ENCODE data around the gene GLIPR1L2.
"Not testable (repeated sequence)": the region's sequence is repeated elsewhere in the genome, so short reads cannot be mapped to it uniquely, and the experiment has no call there.

GLIPR1L2 gene

GRCh38 chr12:75390899-75391538, at the start of gene GLIPR1L2:
Gene GLIPR1L2, plus strand, starts transcription at chr12:75391089. Its CDS starts 28 bp downstream, at chr12:75391117.
- DNase-seq: peak; percentile 91 to 93

GRCh38 chr12:75341873-75342272, 49.0 kb upstream of the GLIPR1L2 start:
- DNase-seq: no peak

- no peak for DNase-seq
Observed at GRCh38 chr12:75345531-75345930, 45.4 kb upstream of the GLIPR1L2 start.

GRCh38 chr12:75346215-75346614, 44.7 kb upstream of the GLIPR1L2 start:
- DNase-seq: not testable (repeated sequence)

GRCh38 chr12:75349946-75350345, 40.9 kb upstream of the GLIPR1L2 start:
- DNase-seq: no peak

GRCh38 chr12:75350413-75350812, 40.5 kb upstream of the GLIPR1L2 start:
- no peak for DNase-seq

GRCh38 chr12:75354011-75354410, 36.9 kb upstream of the GLIPR1L2 start:
- no peak for DNase-seq

GRCh38 chr12:75360920-75361319, 30.0 kb upstream of the GLIPR1L2 start:
- DNase-seq: no peak

- no peak for DNase-seq
Observed at GRCh38 chr12:75361408-75361807, 29.5 kb upstream of the GLIPR1L2 start.

- no peak for DNase-seq
Observed at GRCh38 chr12:75364919-75365318, 26.0 kb upstream of the GLIPR1L2 start.

- no peak for DNase-seq
Observed at GRCh38 chr12:75366629-75367028, 24.3 kb upstream of the GLIPR1L2 start.

- DNase-seq: no peak
Observed at GRCh38 chr12:75374971-75375370, 15.9 kb upstream of the GLIPR1L2 start.

GRCh38 chr12:75378354-75378753, 12.5 kb upstream of the GLIPR1L2 start:
- DNase-seq: no peak

GRCh38 chr12:75389061-75389460, 1.8 kb upstream of the GLIPR1L2 start:
- peak in 1 of 2 experiments; percentile 14 for DNase-seq

- DNase-seq: no peak
Observed at GRCh38 chr12:75389706-75390105, 1.2 kb upstream of the GLIPR1L2 start.

- DNase-seq: no peak
Observed at GRCh38 chr12:75390156-75390898, 562 bp upstream of the GLIPR1L2 start.

- DNase-seq: no peak
Observed at GRCh38 chr12:75404231-75404630, 13.3 kb downstream of the GLIPR1L2 start.

- DNase-seq: no peak
Observed at GRCh38 chr12:75407683-75408082, 16.8 kb downstream of the GLIPR1L2 start.

GRCh38 chr12:75409830-75410229, 18.9 kb downstream of the GLIPR1L2 start:
- DNase-seq: no peak

- DNase-seq: no peak
Observed at GRCh38 chr12:75414671-75415070, 23.8 kb downstream of the GLIPR1L2 start.

- no peak for DNase-seq
Observed at GRCh38 chr12:75419841-75420240, 29.0 kb downstream of the GLIPR1L2 start.

GRCh38 chr12:75427491-75427890, 36.6 kb downstream of the GLIPR1L2 start:
- no peak for DNase-seq

GRCh38 chr12:75428767-75429166, 37.9 kb downstream of the GLIPR1L2 start:
- DNase-seq: no peak

- DNase-seq: no peak
Observed at GRCh38 chr12:75432924-75433323, 42.0 kb downstream of the GLIPR1L2 start.

GRCh38 chr12:75437564-75437963, 46.7 kb downstream of the GLIPR1L2 start:
- no peak for DNase-seq
